HT1080 (cell line): ENCODE data around the gene APBB2. TPM values are rescaled to one million over a fixed set of nuclear protein-coding genes. Genes with fewer than 3 reads are reported as not detected.

Experiments used
- DNase-seq: peaks from one replicate; pipeline ENCODE4 v3.0.0-alpha.2; 2015; ENCODE audit warnings: low read depth
- total RNA-seq: library from RNA; depleted of rRNA; stranded (reverse); fragments of >200 nt; shearing (Covaris generic); gene quantifications from 2 replicates; pipeline ENCODE4 v1.2.3, GENCODE V29; 2014

Gene APBB2
- total RNA-seq, 1 experiment from 2014 or later = 50.4 TPM

DNA sequence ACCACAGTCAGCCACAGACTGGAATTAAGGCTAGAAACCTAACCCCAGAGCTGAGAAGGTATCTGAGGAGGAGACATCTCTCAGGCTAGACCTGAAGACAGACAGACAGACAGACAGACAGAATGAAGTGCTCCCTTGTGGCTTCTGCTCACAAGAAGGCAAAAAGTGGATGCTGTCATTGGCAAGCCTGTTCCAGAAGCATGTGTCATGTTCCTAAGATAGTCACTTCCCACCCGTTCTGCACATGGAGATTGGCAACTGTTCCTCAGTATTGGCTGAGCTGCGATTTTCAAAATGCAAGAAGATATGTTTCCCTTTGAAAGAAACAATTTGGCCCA lies 298.2 kb downstream of the APBB2 start:
- DNase-seq = peak; percentile 65

DNA sequence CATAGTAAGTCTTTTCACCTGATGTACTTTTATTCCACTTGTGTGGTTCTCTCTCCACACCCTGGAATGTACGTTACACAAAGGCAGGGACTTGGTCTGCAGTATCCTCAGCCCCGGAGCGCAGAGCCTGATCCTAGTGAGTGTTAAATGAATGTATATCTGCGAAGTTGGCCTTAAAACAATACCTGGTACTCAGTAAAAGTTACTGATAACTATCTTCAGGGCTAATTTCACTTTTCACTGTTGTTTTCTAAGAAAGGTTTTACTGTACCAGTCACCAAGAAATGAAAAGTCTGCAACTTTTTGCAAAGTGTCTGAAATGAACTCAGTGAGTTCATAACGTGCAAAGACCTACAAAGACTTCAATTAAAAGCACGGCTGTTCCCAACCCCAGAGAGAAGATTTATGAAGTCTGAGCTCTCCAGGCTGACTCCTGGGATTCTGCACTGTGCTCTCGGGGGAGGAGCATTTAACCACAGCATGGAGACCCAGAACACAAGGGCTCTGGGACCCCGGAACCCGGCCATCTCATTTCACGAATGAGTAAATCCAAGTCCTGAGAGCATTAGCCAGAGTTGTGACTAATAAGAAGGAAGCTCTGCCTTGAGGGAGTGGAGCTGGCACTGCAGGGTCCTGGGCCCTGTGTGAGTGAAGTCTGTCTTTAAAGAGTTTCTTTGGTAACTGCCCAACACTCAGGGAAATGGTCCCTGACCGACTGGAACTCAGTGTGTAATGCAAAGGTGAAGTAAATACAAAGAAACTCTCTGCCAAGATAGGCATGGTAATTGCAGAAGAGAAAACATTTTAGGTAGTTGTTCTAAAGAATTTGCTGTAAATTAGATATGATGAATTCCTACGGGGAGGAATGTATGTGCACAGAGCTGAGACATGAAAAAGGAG lies 298.8 kb downstream of the APBB2 start:
- peak; percentile 69 for DNase-seq

GRCh38 chr4:40912460-40913184 lies 301.7 kb downstream of the APBB2 start:
- DNase-seq = no peak

- DNase-seq = no peak
Observed at GRCh38 chr4:40910706-40911105, 303.6 kb downstream of the APBB2 start.

DNA sequence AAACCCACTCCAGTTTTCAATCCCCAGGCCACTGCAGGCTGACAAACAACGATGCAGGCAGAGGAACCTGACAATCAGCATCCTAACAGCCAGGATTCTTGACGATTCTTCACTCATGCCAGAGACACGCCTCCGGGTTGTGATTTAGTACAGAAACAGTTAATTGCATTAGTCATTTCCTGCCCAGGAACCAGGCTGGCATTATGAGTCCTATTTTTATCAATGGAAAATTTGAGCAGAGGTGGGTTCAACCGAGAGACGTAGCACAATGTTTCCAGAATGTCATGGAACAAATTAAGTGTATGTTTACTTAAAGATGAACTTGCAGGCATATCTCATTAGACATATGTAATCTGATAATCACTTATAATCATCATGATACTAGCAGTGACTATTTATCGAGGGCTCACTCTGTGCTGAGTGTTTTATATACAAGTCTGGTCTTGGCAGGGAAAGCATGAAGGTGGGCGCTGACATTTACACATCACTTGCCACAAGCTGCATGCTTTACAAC lies 304.9 kb downstream of the APBB2 start:
- peak; percentile 89 for DNase-seq

DNA sequence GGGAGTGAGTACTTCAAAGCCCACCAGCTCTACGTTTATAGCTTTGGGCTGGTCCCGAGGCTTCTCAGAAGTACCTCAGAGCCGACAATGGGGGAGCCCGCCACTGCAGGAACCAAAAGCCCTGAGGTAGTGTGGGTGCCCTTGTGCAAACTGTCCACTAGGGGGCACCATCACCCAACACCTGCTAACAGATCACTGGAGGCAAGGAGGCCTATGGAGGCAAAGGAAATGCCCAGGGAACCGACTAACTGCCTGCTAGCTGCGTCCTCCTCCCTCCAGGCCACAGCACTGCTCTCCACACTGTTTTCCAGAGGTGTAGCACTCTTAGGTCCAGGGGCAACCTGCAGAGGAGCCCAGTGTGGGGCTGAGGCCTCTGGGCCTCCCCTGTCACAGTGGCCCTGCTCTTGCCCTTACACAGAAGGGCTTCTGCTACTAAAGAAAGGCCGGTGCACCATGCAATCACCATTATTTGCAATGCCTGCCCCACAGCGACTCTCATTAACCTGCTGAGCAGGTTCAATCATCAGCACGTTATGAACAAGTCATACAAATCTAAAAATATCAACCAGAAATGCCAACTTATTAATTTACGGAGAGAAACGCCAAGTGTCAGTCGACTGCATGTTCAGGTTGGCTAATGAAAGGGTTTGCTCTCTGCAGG lies 305.5 kb downstream of the APBB2 start:
- DNase-seq = peak; percentile 89

DNA sequence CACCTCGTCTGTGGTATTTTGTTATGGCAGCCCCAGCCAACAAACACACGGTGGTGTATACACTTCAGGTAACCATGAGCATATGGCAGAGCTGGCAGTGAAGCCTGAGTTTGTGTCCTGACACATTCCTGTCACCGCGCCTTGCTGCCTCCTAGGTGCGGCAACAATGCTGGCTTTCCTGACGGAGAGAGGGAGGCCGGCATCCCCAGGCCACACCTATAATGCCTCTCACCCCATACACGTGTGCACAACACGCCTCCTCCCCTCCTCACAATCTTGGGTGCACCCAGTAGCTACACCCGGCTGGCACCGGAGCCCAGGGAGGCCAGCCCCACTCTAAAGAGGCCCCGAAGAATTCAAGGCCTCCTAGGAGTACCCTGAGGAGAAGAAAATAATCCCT lies 306.0 kb downstream of the APBB2 start:
- DNase-seq = no peak

DNA sequence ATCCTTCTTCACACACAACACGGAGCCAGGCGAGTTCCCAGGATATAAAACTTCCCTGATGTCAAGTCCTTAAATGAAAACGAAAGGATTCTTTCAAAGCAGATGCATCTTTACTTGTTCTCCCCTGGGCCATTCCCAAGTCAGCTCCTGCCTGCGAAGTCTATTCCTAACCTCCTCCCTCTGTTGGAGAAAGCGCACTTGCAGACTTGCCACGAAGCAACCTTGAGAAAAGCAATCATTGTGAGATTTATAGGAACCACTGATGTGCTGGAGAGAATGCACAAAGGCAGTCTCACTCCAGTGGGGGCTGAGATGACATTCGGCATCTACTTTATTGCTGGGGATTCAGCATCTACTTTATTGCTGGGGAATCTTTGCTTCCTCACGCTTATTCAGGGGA lies 308.9 kb downstream of the APBB2 start:
- DNase-seq = no peak

GRCh38 chr4:40900531-40900930 lies 313.8 kb downstream of the APBB2 start:
- DNase-seq = peak; percentile 49

GRCh38 chr4:40897557-40898203 lies 316.7 kb downstream of the APBB2 start:
- DNase-seq = peak; percentile 58

DNA sequence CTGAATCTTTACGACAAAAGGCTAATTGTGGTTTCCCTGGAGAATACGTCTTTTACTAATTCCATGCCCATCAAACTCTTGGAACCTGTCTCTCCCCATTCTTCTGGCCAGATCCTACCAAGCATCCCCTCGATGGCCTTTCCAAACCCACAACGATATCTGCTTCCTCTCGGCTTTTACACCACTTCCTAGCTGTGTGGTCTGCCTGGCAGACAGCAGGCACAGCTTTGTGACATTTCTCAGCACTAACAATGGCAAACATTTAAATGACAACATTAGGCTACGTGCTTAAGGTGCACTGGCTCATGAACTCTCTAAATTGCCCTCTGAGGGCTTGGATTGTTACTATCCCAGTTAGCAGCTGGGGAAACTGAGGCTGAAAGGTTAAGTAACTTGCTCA lies 323.6 kb downstream of the APBB2 start:
- no peak for DNase-seq

DNA sequence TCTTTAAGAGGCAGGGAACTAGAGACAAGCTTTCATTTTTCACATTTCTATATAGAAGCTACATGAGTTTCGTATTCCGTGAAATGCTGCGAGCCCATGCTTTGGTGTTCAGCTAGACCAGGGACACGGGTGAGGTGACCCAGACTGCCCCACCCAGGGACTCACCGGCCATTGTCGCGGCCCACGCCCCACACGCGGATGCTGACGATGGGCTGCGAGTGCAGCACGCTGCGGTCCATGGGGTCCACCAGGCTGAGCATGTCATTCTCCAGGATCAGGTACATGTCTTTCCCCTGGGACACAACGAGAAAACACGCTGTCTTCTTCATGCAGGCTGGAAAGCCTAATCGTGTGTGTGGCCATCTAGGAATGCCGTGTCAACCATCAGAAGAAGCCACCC lies 324.1 kb downstream of the APBB2 start:
- no peak for DNase-seq

- no peak for DNase-seq
Observed at GRCh38 chr4:40888933-40889332, 325.4 kb downstream of the APBB2 start.

DNA sequence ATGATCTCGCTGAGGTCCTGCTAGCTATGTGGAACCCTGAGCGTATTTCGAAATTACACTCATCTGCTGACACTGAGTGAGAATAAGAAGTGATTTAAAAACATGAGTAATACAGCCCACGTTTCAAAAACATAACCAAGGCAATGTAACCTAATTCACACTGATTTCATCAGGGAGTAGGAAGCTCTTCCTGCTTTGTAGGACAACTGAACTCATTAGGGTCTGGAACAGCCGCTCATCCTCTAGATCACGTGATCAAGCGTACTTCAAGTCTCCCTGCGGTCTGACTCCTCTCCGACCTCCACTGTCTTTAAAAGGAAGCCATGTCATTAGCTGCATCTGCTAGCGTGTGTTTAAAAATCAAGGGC lies 326.6 kb downstream of the APBB2 start:
- DNase-seq = no peak

GRCh38 chr4:40886931-40887763 lies 327.2 kb downstream of the APBB2 start:
- no peak for DNase-seq

DNA sequence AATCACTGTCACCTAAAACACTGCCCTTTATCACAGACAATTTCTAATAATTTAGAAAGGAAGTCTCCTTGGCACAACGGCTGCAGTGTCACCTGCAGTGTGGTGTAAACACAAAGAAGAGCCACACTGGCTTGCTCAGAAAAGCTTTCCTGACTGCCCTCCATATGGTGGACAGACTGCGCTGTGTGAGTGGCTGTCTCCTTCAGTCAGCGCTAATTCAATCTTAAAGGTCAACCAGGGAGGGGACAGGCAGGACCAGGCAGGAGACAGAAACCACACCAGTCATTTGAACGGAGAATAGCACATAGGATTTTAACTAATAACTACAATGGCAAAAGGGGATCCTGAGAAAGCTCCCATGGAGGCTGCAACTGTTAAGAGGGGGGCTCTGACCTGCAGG lies 332.5 kb downstream of the APBB2 start:
- no peak for DNase-seq

DNA sequence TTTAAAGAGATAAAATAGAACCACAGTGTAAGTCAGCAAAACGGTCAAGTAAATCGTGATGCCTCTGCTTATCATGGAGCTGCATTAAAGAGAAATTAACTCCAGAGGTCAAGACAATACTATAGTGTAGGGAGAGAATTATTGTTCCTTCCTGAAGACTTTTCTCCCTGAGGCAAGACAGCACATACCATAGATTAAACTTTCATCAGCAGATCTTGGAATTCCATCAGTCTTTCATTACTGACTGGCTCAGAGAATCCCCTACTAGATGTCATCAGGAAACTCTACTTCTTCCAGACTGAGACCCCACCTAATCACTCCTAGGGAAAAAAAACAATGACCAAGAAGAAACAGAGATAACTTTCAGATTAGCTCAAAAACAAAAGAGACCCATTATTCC lies 333.2 kb downstream of the APBB2 start:
- no peak for DNase-seq

DNA sequence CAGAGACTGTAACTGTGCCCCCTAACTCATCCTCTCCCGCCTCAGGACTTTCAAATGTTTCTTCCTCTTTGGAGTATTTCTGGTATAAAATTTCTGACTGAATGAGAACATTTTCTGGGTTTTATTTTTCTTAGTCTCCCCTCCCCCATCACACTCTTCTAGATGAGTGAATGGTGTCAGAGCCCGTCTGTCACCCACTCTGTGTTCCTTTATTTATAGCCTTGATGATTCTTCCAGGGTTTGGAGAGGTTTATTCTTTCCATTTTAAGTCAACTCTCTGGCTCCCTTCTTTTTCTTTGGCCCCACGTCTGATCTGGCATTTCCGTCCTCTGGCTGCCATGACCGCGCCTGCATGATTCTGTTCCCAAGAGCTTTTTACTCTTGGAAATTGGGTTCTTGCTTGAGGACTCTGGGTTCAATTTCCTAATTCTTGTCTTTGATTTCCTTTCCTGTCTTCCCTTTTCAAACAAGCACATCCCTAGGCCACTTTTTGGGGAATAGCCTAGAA lies 335.7 kb downstream of the APBB2 start:
- DNase-seq = no peak

GRCh38 chr4:40877081-40877480 lies 337.3 kb downstream of the APBB2 start:
- no peak for DNase-seq

GRCh38 chr4:40875507-40876150 lies 338.7 kb downstream of the APBB2 start:
- no peak for DNase-seq
